Activated T-helper 1 cell treated with anti-CD3 and anti-CD28 coated beads, Interleukin-2, amount 50 U/mL, for 16 hours (primary cell): ENCODE measurements around the gene FAM168A.

Source experiments
- DNase-seq, 2 donors: peaks; one replicate each; pipeline ENCODE4 v3.0.0-alpha.2; 2020; ENCODE audit warnings: low read depth in 1 of 2, low spot score in 1 of 2

Gene FAM168A

GRCh38 chr11:73559743-73560142 is 38.2 kb downstream of the FAM168A start:
- no peak for DNase-seq

GRCh38 chr11:73556966-73557365 is 40.9 kb downstream of the FAM168A start:
- DNase-seq, result no peak

GRCh38 chr11:73555615-73556014 is 42.3 kb downstream of the FAM168A start:
- DNase-seq, result no peak

DNA sequence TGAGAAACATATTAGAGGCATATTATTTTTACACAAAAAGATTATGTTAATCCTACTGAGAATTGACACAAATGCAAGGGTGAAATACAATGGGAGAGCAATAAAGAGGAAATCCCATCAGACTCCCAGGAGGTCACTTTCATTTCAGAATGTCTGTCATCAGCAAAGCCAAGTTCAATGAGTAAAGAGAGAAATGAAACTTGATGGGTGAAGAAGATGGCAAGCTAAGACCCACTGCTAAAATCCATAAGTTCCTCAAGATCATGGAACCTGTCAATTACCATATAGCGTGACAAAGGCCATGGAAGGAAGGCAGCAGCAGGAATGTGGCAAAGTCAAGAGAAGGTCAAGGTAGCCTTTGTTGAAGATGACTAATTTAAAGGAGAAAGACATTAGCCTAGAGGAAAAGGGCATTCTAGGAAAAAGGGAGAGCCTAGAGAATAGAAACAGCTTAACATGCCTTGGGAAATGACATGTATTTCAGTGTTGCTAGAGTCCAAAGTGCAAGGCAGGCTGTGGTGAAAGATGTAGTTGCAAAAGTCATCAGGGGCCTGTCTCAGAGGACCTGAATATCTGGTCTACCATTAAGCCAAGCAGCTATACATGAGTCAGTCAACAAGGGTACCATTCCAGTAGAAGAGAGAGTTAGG is 43.1 kb downstream of the FAM168A start:
- no peak for DNase-seq

GRCh38 chr11:73553266-73553665 is 44.6 kb downstream of the FAM168A start:
- DNase-seq, result no peak

DNA sequence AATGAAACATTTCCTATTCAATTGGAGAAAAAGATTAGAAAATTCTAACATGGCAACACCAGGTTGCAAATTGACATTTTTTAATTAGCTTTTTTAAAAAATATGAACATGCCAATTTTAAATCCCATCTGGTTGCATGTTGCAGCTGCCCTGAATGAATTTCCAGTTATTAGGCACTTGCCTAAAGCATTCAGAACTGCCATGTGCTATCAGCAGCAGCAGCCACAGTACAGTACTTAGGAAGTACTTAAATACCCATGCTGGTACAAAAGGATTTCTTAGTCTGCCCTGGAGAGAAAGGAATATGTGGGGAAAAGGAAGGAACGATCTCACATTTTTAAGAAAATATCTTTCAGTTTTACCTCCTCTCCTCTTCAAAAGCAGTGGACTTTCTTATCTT is 46.2 kb downstream of the FAM168A start:
- no peak for DNase-seq

DNA sequence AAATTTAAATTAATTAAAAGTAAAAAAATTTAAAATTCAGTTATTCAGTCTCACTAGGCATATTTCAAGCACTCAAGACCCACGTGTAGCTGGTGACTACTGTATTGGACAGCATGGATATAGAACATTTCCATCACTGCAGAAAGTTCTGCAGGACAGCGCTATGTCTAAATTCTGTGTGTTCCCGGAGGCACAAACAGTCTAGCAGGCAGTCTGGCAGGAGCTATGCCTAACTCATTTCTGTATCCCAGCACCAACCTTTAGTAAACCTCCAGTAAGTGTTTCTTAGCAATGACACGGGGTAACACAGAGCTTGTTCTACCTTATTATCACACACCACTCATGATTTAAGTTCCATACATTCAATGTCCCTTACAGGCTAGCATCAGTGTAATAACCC is 48.5 kb downstream of the FAM168A start:
- DNase-seq, result no peak

- DNase-seq, result no peak
Measured at GRCh38 chr11:73547706-73548595, 50.0 kb downstream of the FAM168A start.

- no peak for DNase-seq
Measured at GRCh38 chr11:73542175-73542574, 55.7 kb downstream of the FAM168A start.

GRCh38 chr11:73539506-73540084 is 58.3 kb downstream of the FAM168A start:
- no peak for DNase-seq

DNA sequence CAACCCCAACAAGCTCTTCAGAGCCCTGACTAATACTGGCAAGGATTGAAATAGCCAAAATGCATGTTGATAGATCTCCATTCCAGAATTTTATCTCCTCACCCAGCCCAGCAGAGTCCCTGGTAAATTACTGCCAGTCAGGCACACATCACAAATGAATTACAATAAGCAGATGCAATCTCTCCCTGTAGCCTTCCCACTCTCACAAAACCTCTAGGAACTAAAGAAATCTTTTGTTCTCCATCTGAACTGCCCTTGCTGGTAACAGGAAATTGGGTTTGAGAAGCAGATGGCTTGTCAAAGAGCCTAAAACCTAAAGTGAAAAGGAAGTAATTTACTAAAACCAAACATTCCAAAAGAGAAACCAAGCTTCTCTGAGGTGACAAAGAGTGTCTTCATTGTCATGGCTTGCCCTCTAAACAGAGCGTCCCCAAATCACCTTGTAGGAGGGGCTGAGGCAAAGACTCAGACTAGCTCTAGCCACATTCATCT is 59.5 kb downstream of the FAM168A start:
- DNase-seq, result no peak

DNA sequence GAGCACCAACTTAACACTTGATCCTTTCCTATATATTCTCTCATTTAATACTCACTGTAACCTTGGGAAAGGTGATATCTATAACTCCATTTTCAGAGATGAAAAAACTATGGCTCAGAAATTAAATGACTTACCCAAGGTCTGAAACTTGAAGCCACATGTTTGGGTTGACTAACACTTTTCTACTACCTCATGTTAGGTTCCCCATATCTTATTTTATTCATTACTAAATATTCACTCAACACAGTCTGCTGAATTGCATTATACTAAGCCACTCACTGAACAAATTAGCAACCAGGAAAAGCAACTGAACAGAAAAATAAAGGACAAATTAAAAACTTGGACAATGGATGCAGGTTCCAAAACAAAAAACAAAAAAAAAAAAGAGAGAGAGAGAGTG is 59.9 kb downstream of the FAM168A start:
- DNase-seq, result no peak

GRCh38 chr11:73536961-73537360 is 61.0 kb downstream of the FAM168A start:
- DNase-seq, result no peak

DNA sequence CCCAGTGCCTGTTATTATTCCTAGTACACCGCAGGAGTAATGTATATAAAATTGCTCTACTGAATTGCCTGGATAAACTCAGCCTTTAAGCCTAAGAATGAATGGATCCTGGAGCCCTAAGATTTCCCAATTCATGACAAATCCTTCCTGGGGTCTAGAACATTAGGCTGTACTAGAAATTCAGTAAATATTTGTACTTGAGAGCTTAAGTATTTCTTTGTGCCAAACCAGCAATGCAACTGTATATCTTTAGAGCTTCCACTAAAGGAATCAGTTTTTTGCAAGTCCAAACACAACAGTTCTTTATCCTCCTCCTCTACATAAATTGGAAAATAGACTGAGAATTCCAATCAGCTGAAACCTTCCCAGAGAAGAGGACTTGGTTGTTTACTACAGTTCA is 65.6 kb downstream of the FAM168A start:
- DNase-seq, result no peak

GRCh38 chr11:73531386-73531785 is 66.5 kb downstream of the FAM168A start:
- DNase-seq, result no peak

DNA sequence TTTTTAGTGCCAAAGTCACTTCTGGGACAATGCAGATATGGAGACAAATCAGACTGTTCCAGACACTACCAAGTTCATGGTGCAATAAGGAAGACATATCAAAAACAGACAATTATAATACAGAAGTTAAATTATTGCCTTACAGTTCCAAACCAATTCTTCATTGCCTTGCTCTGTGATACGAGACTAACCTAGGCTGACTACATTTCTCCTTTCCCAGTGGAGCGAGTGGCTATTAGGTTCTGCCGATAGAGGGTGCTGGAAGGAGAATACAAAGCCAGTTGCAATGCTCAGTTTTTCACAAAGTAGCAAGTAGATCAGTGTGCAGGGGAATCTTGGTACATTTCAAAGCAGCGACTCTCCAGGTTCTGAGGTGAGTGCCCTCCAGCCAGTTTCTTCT is 67.8 kb downstream of the FAM168A start:
- no peak for DNase-seq

- no peak for DNase-seq
Measured at GRCh38 chr11:73529204-73529530, 68.7 kb downstream of the FAM168A start.

DNA sequence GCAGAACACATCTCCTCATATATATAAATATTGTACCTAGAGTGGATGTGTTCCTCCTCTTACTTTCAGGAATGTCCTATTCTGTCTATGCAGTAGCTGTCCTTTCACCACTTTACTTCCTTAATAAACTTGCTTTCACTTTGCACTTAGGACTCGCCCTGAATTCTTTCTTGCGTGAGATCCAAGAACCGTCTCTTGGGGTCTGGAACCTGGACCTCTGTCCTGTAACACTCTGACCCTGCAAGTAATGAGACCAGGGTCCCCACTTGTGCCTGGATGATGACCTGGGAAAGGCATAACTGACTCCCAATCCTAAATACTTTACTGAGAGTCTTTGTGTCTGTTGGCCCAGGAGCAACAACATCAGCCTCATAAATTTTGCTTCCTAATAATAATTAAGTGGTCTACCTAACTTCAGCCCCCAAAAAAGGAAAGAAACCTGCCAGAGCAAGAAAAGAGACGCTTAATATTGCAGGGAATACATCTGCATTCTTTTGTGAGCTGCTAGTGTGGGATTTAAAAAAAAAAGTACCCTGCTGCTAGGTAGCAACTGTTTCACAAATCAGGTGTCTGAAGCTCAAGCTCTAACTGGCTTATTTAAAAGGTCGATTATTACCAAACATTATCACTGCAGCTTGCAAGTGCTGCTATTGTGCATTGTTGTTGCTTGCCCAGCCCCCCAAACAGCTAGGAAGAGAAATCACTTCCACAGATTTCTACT is 69.3 kb downstream of the FAM168A start:
- no peak for DNase-seq

GRCh38 chr11:73528013-73528412 is 69.9 kb downstream of the FAM168A start:
- no peak for DNase-seq

DNA sequence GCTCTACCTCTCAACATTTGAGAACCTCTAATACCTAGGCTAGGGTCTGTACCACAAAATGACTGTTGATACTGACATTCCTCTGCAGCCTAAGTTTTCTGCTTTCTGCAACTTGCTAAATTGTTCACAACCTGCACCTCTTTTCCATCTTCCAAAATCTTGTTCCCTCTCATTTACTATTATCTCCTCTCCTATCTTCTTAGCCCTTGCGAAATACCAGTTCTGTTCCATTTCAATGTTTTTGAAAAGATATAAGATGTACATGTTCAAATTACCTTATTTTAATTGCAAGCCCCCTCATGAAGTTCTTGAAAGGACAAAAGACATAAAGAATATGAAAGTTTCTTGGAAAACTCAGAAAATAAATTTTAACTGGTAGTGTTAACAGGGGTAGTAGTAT is 72.3 kb downstream of the FAM168A start:
- no peak for DNase-seq

GRCh38 chr11:73524774-73525173 is 73.1 kb downstream of the FAM168A start:
- no peak for DNase-seq

GRCh38 chr11:73521621-73522020 is 76.3 kb downstream of the FAM168A start:
- no peak for DNase-seq
